T-helper 17 cell (primary cell): Measurements from ENCODE around the gene CNMD. TPM values are rescaled to one million over a fixed set of nuclear protein-coding genes. Genes with fewer than 3 reads are reported as not detected.

ENCODE experiments used
- total RNA-seq, 4 donors: library from RNA in 2 of 4; stranded (reverse) in 2 of 4; gene quantifications; one replicate each; pipeline ENCODE4 v1.2.3 and lab custom pipeline; 2022 to 2026

The CNMD gene
- total RNA-seq, 2 donors from 2014 or later = not detected

Other genes starting within 250 kb of the CNMD start
- 10 to 100 TPM; 11.6 to 14.2 TPM for gene HNRNPA1L2, start 97.4 kb downstream of the CNMD start, total RNA-seq
- gene SUGT1, start 87.0 kb downstream of the CNMD start, total RNA-seq = 10 to 100 TPM; 23.7 to 27.4 TPM
- not detected for gene PCDH8, start 108.8 kb upstream of the CNMD start, total RNA-seq